ENCODE measurements around the gene THRA. TPM values are rescaled to one million over a fixed set of nuclear protein-coding genes. Genes with fewer than 3 reads are reported as not detected.

Gene THRA, protein sequence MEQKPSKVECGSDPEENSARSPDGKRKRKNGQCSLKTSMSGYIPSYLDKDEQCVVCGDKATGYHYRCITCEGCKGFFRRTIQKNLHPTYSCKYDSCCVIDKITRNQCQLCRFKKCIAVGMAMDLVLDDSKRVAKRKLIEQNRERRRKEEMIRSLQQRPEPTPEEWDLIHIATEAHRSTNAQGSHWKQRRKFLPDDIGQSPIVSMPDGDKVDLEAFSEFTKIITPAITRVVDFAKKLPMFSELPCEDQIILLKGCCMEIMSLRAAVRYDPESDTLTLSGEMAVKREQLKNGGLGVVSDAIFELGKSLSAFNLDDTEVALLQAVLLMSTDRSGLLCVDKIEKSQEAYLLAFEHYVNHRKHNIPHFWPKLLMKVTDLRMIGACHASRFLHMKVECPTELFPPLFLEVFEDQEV
- total RNA-seq = 4.5 and 4.6 TPM in 2 replicates

DNA sequence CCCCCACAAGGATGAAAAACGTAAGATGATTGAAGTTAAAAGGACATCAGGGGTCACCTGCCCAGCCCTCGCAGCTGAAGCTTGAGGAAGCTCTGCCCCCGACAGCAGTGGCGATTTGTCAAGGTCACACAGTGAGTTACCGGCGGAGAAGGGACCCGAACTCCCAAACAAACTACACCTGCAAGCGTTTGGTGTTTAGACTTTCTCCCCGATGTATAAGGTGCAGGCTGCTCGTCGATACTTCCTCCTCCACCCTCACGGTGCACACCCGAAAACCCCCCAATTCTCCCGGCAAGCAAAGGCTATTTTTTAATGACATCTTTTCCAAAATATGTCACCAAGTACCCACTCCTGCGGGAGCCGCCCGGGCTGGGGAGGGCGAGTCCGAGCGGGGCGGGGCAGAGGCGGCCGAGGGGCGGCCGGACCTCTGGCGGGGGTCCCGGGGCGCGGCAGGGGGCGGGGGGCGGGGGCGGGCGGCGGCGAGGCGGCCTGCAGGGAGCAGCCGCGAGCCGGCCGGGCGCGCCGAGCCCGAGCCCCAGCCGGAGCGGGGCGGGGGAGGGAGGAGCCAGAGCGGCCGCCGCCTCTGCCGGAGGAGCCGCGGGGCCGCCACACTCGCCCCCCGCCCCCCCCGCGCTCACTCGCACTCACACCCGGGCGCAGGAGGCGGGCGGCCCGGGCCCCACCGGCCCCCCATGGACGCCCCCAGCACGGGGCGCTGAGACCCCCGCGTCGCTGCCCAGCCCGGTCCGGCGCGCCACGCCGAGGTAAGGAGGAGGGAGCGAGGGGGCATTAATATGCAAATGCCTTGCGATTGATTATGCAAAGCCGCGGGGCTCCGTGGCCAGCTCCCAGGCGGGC is at the start of gene THRA:
Gene THRA (plus strand): TSS at position 637 of the 858 bp plus-strand sequence. CDS start 11,524 bp downstream, outside the sequence.
- intact Hi-C loops (cut with micrococcal nuclease) = loop anchor here (2.0 to 5.0 kb wide), 2 partner anchors 35 to 48 kb away; no protein-coding TSS in a partner anchor

DNA sequence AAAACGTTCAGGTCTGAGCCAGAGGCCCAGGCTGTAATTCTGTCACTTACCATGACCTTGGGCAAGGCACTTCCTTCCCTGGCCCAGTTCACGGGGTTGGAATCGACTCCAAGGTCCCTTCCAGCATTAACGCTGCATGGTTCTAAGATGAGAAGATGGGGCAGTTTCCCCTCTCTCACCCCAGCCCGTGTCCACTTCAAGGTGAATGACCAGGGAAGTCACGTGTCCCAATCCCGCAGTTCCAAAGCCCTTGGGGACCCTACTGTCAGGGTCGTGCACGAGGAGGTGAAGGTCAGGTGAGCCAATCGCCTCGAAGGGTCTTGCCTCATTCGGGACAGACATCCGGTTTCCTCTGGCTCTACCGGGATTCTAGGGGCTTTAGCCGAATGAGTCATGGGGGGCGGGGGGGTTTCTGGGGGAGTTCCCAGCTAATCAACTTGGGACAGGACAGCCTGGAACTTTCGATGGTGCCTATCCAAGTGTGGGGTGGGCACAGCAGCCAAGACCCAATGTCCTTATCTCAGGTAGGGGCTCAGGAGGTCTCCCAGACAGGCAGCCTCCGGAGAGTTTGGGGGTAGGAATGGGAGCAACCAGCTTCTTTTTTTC is 48.3 kb upstream of the THRA start:
- intact Hi-C loops (cut with micrococcal nuclease) = no loop called here

DNA sequence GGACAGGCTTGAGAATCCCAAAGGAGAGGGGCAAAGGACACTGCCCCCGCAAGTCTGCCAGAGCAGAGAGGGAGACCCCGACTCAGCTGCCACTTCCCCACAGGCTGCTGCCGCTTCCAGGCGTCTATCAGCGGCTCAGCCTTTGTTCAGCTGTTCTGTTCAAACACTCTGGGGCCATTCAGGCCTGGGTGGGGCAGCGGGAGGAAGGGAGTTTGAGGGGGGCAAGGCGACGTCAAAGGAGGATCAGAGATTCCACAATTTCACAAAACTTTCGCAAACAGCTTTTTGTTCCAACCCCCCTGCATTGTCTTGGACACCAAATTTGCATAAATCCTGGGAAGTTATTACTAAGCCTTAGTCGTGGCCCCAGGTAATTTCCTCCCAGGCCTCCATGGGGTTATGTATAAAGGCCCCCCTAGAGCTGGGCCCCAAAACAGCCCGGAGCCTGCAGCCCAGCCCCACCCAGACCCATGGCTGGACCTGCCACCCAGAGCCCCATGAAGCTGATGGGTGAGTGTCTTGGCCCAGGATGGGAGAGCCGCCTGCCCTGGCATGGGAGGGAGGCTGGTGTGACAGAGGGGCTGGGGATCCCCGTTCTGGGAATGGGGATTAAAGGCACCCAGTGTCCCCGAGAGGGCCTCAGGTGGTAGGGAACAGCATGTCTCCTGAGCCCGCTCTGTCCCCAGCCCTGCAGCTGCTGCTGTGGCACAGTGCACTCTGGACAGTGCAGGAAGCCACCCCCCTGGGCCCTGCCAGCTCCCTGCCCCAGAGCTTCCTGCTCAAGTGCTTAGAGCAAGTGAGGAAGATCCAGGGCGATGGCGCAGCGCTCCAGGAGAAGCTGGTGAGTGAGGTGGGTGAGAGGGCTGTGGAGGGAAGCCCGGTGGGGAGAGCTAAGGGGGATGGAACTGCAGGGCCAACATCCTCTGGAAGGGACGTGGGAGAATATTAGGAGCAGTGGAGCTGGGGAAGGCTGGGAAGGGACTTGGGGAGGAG is 47.5 kb upstream of the THRA start, which contains the start of gene CSF3:
Gene CSF3 (plus strand): TSS at position 436 of the 993 bp plus-strand sequence. CDS start 35 bp downstream, at position 471.
- intact Hi-C loops (cut with micrococcal nuclease) = no loop called here

DNA sequence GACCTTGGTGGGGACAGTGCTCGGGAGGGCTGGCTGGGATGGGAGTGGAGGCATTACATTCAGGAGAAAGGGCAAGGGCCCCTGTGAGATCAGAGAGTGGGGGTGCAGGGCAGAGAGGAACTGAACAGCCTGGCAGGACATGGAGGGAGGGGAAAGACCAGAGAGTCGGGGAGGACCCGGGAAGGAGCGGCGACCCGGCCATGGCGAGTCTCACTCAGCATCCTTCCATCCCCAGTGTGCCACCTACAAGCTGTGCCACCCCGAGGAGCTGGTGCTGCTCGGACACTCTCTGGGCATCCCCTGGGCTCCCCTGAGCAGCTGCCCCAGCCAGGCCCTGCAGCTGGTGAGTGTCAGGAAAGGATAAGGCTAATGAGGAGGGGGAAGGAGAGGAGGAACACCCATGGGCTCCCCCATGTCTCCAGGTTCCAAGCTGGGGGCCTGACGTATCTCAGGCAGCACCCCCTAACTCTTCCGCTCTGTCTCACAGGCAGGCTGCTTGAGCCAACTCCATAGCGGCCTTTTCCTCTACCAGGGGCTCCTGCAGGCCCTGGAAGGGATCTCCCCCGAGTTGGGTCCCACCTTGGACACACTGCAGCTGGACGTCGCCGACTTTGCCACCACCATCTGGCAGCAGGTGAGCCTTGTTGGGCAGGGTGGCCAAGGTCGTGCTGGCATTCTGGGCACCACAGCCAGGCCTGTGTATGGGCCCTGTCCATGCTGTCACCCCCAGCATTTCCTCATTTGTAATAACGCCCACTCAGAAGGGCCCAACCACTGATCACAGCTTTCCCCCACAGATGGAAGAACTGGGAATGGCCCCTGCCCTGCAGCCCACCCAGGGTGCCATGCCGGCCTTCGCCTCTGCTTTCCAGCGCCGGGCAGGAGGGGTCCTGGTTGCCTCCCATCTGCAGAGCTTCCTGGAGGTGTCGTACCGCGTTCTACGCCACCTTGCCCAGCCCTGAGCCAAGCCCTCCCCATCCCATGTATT is 46.5 kb upstream of the THRA start:
- intact Hi-C loops (cut with micrococcal nuclease) = no loop called here

DNA sequence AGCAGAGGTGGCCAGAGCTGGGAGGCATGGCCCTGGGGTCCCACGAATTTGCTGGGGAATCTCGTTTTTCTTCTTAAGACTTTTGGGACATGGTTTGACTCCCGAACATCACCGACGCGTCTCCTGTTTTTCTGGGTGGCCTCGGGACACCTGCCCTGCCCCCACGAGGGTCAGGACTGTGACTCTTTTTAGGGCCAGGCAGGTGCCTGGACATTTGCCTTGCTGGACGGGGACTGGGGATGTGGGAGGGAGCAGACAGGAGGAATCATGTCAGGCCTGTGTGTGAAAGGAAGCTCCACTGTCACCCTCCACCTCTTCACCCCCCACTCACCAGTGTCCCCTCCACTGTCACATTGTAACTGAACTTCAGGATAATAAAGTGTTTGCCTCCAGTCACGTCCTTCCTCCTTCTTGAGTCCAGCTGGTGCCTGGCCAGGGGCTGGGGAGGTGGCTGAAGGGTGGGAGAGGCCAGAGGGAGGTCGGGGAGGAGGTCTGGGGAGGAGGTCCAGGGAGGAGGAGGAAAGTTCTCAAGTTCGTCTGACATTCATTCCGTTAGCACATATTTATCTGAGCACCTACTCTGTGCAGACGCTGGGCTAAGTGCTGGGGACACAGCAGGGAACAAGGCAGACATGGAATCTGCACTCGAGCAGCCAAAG is 45.2 kb upstream of the THRA start:
- intact Hi-C loops (cut with micrococcal nuclease) = no loop called here

DNA sequence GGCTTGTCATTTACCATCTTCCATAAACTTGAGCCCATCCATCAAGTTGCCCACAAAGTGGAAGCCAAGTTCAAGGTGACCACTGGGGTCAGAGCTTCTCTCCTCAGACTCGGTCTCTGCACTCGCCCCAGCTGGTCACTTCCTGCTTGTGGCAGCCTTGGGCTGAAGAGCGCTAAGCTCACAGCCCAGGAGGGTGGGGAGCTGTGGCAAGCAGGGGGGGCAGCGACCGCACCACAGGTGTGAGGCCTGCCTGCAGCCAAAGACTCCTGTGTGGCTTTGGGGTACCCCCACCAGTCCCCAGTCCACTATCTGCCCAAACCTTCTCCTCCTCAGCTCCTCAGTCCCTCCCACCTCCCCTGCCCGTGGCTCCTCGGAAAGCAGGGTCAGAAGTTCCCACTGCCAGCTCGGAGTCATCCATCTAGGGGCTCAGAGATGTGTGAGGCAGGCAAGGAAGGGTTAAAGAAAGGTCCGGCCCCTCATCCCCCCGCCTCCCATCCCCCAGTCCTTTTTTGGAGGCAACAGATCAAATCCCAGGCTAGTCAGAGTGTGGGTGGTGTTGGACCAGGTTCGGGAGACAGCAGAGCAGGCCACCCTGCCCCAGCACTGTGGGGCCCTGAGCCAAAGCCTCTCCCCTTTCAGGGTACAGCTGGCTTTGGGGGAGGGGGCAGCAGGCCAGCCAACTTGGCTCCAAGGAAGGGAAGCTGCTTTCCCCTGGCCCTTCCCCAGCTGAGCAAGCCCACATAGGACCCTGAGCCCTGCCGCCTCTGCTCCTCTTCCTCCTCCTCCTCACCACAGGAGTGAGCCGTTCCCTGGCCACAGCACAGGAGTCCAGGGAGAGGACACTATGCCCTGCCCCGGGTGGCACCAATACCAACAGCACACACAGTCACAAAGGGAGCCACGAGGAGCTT is 44.3 kb upstream of the THRA start:
- intact Hi-C loops (cut with micrococcal nuclease) = no loop called here

DNA sequence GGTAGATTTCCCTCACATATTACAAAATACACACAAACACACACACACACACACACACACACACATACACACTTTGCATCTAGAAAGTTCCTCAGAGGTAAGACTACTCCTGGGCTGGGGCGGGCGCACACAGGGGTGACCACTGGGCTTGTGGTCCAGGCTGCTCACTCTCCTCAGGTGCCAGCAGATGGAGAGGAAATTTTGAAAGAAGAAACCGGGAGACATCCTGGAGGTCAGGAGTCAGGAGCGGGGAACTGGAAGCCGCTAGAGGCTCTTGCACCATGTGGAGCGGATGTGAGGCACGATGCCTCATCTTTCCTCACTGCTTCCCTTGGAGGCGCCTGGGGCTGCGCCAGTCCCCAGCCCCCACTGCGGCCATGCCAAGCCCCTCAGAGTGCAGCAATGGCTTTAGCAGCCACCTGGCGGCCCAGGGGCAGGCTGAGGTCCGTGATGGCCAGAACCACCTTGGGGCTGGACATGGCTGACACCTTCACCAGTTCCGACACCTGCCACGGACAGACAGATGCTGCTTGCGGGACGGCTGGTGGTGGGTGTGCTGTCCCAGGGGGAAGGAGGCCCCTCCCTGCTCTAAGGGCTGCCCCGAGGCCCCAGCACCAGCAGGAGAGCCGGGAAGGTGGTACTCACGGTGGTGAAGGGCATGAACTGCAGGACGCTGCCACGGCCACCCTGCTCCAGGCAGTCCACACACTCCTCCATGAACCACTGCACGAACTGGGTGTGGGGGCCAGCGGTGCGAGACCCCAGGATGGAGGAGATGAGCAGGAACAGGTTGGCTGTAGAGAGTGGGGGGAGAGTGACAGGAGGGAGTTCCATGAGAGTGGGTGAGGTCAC is 43.4 kb upstream of the THRA start:
- intact Hi-C loops (cut with micrococcal nuclease) = no loop called here

DNA sequence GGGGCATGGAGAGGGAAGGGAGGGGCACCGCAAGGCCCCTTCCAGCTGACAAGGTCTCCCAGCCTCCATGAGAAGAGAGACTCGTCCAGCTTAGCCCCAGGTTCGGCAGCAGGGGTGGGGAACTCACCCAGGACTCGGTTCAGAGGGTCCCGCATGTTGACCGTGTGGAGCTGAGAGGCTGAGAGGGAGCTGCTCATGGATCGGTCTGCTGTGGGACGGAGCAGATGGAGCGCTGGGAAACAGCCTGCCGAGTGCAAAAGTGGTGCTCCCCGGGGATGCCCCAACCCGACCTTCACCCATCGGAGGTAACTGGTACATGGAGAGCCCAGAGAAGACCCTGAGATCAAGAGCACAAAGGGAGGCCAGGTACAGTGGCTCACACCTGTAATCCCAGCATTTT is 42.6 kb upstream of the THRA start:
- intact Hi-C loops (cut with micrococcal nuclease) = no loop called here

DNA sequence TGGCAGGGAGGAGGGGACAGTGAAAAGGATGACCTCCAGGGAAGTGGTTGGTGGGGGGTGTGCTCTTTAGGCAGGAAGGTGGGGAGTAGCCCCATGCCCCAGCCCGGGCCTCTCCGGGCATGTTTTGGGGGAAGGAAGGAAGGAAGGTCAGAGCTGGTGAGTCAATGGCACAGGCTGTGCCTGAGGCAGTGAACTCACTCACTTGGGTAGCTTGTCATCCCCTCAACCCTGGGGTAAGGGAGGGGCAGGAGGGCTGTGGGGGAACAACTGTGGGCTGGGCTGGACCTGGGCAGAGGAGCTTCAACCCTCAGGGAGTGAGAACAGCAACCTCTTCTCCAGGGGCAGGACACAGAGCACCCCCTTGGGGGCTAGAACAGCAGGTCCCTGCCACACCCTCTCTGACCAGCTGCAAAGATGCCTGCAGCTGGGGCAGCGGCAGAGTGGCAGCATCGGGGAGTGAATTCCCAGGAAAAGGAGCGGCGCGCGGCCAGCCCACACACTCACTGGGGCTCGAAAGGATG is 41.3 kb upstream of the THRA start:
- intact Hi-C loops (cut with micrococcal nuclease) = no loop called here

DNA sequence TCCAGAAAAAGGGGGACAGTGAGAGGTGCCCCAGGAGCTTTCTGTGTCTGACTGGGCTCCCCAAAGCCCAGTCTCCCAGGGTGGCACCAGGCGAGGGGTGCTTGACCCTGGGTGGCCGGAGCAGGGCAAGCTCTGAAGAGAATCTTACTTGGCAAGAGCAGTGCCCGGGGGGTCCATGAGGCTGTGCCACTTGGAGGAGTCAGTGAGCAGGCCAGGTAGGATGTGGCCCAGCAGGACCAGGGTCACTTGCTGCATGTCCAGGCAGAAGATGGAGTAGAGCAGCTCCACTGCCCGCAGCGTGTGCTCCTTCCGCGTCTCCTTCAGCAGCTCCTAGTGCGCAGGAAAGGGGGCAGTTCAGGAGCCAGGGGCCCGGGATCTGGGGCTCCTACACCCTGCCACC is 40.3 kb upstream of the THRA start:
- intact Hi-C loops (cut with micrococcal nuclease) = no loop called here

DNA sequence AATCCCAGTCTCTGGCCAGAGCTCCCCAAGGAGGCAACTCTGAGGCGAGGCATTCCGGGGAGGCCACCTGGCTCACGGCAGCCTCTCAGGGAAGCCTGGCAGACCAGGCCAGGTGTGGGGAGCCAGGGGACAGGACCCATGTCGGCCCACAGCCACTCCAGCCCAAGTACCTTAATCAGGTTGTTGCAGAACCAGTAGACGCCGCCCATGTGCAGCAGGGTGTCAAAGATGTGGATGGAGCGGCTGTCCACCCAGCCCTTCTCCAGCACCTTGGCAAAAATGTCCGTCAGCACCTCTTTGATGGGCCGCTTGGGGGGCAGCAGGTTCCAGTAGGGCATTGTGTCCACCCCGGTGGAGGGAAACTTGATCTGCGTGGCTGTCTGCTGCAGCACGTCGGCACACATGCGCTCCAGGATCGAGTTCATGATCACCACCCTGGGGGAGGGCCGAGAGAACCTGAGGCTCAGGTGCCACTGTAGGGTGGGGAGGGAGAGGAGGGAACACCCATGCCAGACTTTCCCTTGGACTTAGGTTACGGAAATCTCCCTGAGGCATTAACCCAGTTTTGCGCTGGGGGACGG is 39.7 kb upstream of the THRA start:
- intact Hi-C loops (cut with micrococcal nuclease) = no loop called here

DNA sequence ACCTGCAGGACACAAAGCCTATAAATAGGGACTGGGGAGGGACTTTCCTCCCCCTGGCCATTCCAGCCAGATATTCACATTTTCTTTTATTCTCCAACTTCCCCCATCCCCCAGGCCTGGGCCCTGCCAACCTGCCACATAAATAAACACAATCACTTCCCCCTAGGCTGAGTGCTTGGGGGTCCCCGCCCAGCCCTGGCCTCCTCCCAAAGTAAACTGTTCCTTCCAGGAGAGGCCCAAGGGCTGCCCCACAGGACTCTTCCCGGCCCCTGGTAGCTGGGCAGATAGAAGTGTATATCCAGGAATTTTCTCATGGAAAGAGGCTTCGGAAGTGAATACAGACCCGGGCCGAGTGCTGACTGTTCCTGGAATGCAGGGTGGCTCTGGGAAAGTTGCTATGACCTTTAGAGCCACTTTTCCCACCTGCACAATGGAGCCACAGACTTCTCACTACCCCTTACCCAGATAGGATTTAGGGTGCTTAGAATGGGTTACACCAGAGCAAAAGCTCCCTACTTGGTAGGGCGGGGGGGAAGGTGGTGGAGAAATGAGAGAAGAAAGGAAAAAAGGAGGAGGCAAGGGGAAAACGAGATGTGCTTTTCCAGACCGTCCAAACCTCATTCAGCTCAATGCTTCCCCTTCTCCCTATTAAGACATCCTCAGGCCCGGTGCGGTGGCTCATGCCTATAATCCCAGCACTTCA is 39.0 kb upstream of the THRA start:
- intact Hi-C loops (cut with micrococcal nuclease) = no loop called here

DNA sequence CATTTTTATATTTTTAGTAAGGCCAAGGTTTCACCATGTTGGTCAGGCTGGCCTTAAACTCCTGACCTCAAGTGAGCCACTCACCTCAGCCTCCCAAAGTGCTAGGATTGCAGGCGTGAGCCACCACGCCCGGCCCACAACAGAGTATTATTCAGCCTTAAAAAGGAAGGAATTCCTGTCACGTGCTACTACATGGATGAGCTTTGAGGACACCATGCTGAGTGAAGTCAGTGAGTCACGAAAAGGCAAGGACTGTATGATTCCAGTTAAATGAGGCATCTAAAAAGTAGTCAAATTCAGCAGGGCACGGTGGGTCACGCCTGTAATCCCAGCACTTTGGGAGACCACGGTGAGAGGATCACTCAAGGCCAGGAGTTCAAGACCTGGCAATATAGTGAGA is 37.9 kb upstream of the THRA start:
- intact Hi-C loops (cut with micrococcal nuclease) = no loop called here

DNA sequence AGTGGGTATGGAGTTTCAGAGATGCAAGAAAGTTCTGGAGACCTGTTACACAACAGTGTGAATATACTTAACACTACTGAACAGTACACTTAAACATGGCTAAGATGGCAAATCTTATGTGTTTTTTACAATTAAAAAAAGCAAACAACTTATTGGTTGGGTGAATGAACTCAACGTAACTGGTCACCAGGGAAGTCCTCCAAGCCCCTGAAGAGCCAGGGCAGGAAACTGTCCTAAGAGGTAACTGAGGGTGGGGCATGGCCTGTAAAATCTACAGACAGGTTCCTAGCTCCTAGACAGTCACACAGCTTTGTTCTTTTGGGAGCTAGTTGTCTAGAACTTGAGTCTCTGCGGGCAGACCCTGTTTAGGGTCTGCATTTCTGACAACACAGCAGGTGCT is 37.2 kb upstream of the THRA start:
- intact Hi-C loops (cut with micrococcal nuclease) = no loop called here

DNA sequence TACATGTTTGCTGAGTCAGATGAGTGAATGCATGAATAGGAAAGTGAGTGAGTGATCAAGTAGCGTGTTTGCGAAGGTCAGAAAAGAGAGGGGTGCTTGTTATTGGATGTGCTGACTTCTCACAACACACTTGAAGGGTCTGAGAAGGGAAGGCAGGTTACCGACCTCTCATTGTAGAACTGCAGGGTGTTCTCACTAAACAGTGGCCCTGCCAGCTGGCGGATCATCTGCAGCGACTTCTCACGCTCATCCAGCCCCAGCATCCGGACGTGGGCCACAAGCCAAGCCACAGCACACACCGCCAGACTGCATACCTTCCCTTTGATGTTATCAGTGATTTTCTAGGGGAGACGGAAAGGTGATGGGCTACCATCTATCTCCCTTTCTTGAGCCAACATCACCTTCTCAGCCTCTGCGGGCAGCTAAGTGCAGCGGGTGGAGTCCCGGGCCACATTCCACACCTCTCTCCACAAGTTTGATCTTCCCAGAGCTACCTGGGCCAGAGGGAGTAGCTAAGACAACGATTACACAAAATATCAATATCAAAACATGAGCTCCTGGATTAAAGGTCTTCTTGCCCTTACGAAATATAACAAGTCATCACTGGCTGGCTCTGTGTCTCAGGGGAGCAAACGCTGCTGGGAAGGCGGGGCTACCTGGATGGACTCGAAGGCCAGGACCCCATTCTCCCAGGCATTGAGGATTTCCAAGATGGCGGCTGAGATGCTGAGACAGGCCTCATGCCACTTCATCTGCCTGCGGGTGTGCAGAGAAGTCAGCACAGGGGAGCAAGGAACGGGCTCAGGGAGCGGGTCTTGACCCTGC is 36.6 kb upstream of the THRA start:
- intact Hi-C loops (cut with micrococcal nuclease) = no loop called here

Measured in T-helper 2 cell treated with Interferon-gamma antibody and Interleukin-4, amounts not matched to agents 100 ng/mL and 5 ng/mL, for 36 hours (primary cell).